GM21528 (cell line): ENCODE data around the gene NAGPA.

Experiments
- ATAC-seq: cut with Tn5 transposase; IDR thresholded peaks from one replicate; pipeline ENCODE4 v1.9.1; 2021; ENCODE audit warnings: mild to moderate bottlenecking, moderate library complexity; ENCODE audit not compliant: unreplicated experiment, low FRiP score

The NAGPA gene

GRCh38 chr16:5006348-5007193 is 27.2 kb downstream of the NAGPA start:
- ATAC-seq, result no peak

- ATAC-seq, result no peak
Measured at GRCh38 chr16:5005916-5006315, 27.8 kb downstream of the NAGPA start.

DNA sequence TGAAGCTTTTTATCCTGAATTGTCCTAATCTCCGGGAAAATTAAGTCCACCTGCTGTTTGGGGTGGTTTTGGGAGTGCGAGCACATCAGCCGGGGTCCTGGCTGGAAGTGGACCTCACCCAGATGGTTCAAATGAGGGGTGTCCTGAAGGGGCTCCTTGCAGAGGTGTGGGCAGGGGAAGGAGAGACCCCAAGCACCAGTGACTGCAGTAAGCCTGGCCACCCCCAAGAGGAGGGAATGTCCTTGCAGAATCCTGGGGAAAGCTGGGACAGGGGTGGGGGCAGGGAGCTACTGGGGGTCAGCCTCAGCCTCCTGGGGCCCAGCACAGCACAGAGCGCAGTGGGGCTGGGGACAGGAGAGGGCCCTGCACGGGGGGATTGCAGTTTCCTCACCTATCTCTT is 29.4 kb downstream of the NAGPA start:
- ATAC-seq, result no peak

DNA sequence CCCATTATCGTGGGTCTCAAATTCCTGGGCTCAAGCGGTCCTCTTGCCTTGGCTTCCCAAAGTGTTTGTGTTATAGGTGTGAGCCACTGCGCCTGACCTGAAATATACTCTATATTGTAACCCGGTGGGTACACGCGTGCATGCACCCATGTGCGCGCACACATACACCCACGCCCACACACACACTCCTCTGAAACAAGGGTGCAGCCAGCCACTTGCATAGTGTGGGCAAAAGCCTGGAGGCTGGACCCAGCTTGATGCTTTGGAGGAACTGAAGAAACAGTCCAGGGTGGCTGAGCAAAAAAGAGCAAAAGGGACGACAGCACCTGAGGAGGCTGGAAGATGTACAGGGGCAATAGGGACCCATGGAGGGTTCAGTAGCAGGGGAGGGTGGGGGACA is 29.9 kb downstream of the NAGPA start:
- ATAC-seq, result no peak

GRCh38 chr16:5003211-5003610 is 30.5 kb downstream of the NAGPA start:
- ATAC-seq, result no peak

DNA sequence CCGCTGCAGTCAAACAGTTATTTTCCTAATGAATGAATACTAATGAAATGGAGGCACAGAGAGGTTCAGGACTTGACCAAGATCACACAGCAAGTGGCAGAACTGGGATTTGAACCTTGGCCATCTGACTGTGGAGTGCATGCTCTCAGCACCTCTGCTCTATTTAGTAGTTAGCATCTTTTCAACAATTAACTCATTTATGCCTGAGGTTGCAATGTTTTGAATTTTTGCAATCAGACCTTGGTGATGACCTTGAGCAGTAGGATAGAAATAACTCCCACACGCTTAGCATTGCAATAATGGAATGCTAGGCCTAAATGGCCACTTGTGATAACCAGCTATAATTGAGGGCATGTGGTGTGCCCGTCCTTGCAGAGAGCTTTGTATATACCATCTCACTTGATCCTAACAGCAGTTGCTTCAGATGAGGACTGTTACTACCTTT is 31.0 kb downstream of the NAGPA start:
- no peak for ATAC-seq

DNA sequence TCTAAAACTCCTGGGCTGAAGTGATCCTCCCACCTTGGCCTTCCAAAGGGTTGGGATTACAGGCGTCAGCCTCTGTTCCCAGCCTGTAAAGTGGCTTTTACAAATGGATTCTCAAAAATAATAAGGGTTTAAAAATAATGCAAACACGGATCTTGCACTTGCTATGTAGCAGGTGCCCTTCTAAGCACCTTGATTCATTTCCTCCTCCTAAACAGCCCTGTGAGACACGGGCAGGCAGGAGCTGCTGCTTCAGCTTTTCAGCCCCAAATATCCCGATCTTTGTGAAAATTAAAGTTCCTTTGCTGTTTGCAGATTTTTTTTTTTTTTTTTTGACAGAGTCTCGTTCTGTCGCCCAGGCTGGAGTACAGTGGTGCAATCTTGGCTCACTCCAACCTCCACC is 31.7 kb downstream of the NAGPA start:
- no peak for ATAC-seq

GRCh38 chr16:5001571-5001970 is 32.2 kb downstream of the NAGPA start:
- ATAC-seq, result no peak

DNA sequence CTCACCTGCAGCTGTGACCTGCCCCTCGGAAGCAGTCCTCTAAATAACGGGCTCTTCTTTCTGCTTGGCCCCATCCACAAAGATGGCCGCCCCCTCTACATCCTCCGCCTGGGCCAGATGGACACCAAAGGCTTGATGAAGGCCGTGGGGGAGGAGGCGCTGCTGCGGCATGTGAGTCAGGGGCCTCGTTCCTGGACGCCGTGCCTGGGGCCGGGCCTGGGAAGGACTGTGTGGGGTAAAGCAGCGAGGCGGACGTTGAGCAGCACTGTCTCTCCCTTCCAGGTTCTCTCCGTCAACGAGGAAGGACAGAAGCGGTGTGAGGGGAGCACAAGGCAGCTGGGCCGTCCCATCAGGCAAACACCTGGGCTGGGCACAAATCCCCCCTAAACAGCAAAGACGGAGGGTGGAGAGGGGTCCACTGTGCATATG is 33.1 kb downstream of the NAGPA start:
- no peak for ATAC-seq

- no peak for ATAC-seq
Measured at GRCh38 chr16:4994719-4995434, 38.9 kb downstream of the NAGPA start.

DNA sequence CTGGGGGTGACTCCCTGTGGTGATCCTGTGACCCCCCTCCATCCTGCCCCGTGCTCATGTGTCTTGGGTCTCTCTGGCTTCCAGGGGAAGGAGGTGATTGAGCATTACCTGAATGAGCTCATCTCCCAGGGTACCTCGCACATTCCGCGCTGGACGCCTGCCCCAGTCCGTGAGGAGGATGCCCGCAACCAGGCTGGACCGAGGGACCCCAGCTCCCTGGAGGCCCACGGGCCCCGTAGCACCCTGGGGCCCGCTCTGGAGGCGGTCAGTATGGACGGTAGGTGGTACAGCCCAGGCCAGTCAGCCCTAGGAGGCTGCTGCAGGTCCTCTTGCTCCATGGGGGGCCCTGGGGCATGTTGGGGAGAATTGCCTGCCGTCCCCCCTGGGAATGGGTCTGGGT is 42.0 kb downstream of the NAGPA start:
- no peak for ATAC-seq

DNA sequence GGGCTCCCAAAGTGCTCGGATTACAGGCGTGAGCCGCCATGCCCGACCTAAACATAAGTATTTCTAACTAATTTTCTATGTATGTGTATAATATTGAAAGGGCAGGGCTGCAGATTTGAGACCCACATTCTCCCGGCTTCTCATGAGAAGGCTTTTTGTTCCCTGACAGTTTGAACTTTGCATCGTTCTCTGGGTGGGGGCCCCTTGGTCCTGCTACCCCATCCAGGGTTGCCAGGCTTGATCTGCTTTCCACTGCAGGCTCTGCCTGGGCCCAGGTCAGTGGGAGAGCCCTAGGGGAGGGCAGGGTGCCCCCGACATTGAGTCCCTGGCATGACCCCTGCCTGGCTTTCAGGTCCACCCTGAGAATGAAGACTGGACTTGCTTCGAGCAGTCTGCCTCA is 43.3 kb downstream of the NAGPA start:
- no peak for ATAC-seq

- ATAC-seq, result no peak
Measured at GRCh38 chr16:4989391-4990006, 44.2 kb downstream of the NAGPA start.

DNA sequence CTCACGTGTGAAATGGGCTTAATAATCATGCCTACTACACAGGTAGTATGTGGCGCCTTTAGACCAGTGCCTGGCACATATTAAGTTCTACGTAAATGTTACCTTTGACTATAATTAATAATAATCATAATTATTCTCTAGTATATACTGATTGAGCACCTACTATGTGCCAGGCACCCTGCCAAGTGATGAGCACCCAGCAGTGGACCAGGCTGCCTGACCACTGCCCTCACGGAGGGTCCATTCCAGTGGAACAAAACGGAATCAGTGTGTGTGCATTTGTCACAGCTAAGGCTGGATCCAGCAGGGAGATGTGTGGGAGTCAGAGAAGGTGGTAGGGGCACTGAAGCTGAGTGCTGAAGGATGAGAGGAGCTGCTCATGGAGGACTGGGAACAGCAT is 45.1 kb downstream of the NAGPA start:
- ATAC-seq, result no peak

DNA sequence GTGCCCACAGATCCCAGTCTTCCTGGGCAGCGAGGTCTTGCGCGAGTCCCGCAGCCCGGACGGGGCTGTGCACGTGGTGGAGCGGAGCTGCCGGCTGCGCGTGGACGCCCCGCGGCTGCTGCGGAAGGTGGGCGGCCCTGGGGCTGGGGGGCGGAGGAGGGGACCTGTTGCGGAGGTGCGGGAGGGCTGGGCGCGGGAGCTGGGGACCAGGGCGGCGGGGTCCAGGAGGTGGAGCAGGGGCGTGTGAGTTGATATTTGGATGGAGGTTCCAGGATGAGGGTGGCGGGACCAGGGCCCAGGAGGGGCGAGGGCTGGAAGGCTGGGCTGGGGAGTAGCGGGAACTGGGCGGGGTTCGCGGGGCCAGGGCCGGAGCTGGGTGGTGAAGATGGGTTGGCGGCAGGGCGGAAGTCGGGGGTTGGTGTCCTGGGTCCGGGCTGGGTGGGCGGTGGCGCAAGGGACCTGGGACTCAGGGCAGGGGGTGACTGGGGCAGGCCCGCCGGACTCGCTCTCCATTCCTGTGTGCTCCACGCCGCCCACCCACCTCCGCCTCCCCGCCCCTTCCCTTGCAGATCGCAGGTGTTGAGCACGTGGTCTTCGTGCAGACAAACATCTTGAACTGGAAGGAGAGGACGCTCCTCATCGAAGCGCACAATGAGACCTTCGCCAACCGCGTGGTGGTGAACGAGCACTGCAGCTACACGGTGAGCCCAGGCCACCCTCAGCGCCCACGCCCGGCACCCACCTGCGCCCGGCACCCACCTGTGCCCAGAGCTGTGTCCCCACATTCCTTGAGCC is 46.0 kb downstream of the NAGPA start:
- ATAC-seq, result no peak

DNA sequence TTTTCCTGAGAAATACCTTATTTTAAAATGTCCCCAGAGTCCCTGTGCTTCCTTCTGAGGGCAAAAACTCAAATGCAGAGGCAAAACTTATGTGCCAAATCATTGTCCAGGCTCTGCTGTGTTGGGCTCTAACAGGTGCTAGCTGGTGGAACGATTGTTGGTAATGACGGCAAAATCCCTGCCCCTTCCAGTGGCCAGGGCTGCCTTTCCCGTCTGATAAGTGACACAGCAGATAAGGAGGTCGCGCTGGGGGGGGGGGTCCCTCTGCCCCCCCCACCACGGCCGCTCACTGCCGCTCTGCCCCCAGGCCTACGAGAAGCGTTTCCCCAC is 46.5 kb downstream of the NAGPA start:
- no peak for ATAC-seq

GRCh38 chr16:4984174-4984990 is 49.4 kb downstream of the NAGPA start:
- no peak for ATAC-seq

DNA sequence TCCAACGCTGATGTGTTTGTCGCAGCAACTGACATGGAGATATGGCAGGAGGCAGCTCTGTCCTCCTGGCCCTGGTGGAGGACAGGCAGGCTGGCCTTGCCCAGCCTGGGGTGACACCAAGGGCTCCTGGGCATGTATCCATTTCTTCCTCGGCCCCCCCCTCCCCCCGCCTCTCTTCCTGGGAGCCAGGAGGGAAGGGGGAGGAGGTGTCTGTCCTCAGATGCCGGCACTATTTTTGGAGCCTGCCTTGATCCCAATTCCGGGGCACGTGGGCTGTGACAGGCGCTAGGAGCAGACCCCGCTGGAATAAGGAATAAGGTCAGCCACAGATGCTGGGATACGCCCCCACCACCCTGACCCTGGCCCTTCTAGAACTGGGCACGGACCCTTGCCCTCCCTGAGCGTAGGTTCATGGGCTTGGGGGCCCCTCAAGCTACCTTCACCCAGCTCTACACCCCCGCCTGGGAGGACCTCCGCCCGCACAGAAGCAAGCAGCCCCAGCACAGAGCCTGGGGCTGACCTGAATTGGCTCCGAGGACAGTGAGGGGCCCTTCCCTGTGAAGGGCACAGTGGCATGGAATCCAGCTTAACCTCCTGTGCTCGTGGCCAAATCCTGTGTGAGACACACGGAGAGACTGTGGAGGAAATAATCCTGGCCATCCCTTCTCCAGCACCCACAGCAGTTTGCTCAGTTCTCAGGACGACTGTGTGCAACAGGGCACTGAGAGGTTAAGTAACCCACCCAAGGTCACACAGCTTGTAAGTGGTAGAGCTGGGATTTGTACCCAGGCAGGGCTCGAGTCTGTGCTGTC is 51.5 kb downstream of the NAGPA start:
- no peak for ATAC-seq

DNA sequence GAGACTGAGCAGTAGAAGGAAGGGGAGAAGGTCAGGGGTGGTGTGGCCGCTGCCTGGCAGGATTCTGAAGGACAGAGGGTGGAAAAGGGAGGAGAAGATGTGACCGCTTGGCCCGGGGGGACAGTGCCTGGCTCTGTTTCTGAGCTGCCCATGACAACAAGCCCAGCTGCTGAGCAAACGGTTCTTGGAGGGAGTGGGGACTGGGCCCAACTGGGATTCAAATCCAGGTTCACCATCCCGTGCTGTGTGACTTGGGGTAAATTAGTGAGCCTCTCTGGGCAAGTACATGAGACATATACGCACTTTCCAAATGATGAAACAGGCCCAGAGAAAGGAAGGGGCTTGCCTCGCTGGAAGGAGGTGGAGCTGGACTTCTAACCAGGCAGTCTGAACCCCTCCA is 52.3 kb downstream of the NAGPA start:
- ATAC-seq, result no peak
